ENCODE results near the gene HMGN5.

The HMGN5 gene

GRCh38 chrX:81120258-81120935, 81.3 kb downstream of the HMGN5 start:
- no peak for DNase-seq (ENCODE audit: low read depth)

GRCh38 chrX:81114757-81115156, 87.0 kb downstream of the HMGN5 start:
- no peak for DNase-seq (ENCODE audit: low read depth)

- DNase-seq (ENCODE audit: low read depth), result no peak
Observed at GRCh38 chrX:81110286-81110685, 91.4 kb downstream of the HMGN5 start.

GRCh38 chrX:81082649-81083048, 119.1 kb downstream of the HMGN5 start:
- DNase-seq (ENCODE audit: low read depth), result no peak

Data from T follicular helper cell (primary cell).